Right cardiac atrium (tissue), 5 donors: Measurements from ENCODE around the gene TGM6. TPM values are rescaled to one million over a fixed set of nuclear protein-coding genes. Genes with fewer than 3 reads are reported as not detected.

Source experiments
- ATAC-seq, 2 donors: fragments of 200-7000 bp; cut with Tn5 transposase; one replicate each; pipeline versions ENCODE4 v1.8.0 to v1.9.1; 2020; ENCODE audit warnings: moderate library complexity in 2 of 2, mild to moderate bottlenecking in 1 of 2
- DNase-seq, 3 donors: peaks; one replicate each; pipeline ENCODE4 v3.0.0-alpha.2; 2020
- H3K27ac ChIP-seq: one replicate; pipeline ENCODE4 v1.5.1; 2013; ENCODE audit warnings: mild to moderate bottlenecking, low read length, control low read depth, moderate library complexity
- H3K27me3 ChIP-seq: one replicate; pipeline ENCODE4 v1.6.1; 2013; ENCODE audit not compliant: control insufficient read depth, insufficient read depth
- H3K4me1 ChIP-seq: one replicate; pipeline ENCODE4 v1.6.1; 2013; ENCODE audit warnings: low read length; ENCODE audit not compliant: control insufficient read depth, insufficient read depth
- H3K4me3 ChIP-seq: one replicate; pipeline ENCODE4 v1.5.1; 2013; ENCODE audit warnings: low read length, control low read depth
- H3K9me3 ChIP-seq: one replicate; pipeline ENCODE4 v1.6.1; 2013; ENCODE audit warnings: low read length; ENCODE audit not compliant: control insufficient read depth
- WGBS: extraction: QIAGEN DNeasy Blood & Tissue Kit; methylation state at CpG from one replicate; pipeline ENCODE4 v1.1.7; 2013; 5-methylcytosine and 5-hydroxymethylcytosine counted together
- intact Hi-C, 4 donors: fragments of 100-400 bp; cut with DNase I; formaldehyde crosslinking; loops; one replicate each; pipeline versions ENCODE4 v1.11.0 to v1.14.0; 2022 to 2023
- polyA plus RNA-seq: library from polyadenylated mRNA; stranded (reverse); fragments of 200-250 nt; gene quantifications from one replicate; pipeline ENCODE4 v1.2.3, GENCODE V29; 2013
- total RNA-seq, 4 donors: library from RNA; stranded (reverse); fragmentation: NEBNext Ultra II Directional; extraction: Animal tissue kit (Norgen Biotek cat#: 25700); gene quantifications; one replicate each; pipeline ENCODE4 v1.2.1, GENCODE V29; 2021
- donor health status: healthy with polysubstance abuse.
- donor health status: DM: no; HTN: yes; CAD: no.
- donor health status: DM: no; HTN: no; CAD: no.
- donor health status: DM: no; HTN: yes; CAD: no; lungs with severe emphysema.
- donor health status: DM: yes; HTN: yes; CAD: no.

The TGM6 gene
- total and polyA plus RNA-seq, 5 donors: not detected

DNA sequence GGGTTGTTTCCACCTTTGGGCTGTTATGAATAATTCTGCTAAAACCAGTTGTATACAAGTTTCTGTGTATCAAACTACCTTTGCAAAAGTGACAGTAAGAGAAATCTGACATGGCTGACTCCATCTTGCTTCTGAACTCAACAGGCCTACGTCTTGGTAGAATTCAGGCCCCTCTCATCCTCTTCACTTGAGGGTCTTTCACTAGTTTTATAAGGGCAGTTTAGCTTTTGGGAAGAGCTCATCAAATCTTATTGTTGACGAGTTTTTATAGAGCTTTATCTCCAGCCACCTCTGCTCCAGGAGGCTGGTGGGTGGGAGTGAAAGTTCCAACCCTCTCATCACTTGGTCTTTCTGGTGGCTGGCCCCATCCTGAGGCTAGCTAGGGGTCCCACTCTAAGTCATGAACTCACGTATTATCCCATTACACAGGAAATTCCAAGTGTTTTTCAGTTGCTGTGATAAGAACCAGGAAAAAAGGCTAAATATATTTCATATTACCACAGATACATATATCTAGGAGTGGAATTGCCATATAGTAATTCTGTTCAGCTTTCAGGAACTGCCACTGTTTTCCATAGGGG, 78.3 kb downstream of the TGM6 start:
- intact Hi-C loops: loop anchor here in 2 of 4 donors (10.0 kb wide), 3 partner anchors 254 to 694 kb away; no protein-coding TSS in a partner anchor
- H3K4me1 ChIP-seq: no peaks in the 10 kb centered on the region
- no peaks in the 10 kb centered on the region for H3K9me3 ChIP-seq
- whole genome bisulfite sequencing: 80% methylated on average over 3 of the region's 3 CpGs
- no peak overlapping the region for H3K4me3 ChIP-seq
- H3K27ac ChIP-seq: no peak overlapping the region
- H3K27me3 ChIP-seq: no peaks in the 10 kb centered on the region
- DNase-seq (no peak), ATAC-seq (no peak)

DNA sequence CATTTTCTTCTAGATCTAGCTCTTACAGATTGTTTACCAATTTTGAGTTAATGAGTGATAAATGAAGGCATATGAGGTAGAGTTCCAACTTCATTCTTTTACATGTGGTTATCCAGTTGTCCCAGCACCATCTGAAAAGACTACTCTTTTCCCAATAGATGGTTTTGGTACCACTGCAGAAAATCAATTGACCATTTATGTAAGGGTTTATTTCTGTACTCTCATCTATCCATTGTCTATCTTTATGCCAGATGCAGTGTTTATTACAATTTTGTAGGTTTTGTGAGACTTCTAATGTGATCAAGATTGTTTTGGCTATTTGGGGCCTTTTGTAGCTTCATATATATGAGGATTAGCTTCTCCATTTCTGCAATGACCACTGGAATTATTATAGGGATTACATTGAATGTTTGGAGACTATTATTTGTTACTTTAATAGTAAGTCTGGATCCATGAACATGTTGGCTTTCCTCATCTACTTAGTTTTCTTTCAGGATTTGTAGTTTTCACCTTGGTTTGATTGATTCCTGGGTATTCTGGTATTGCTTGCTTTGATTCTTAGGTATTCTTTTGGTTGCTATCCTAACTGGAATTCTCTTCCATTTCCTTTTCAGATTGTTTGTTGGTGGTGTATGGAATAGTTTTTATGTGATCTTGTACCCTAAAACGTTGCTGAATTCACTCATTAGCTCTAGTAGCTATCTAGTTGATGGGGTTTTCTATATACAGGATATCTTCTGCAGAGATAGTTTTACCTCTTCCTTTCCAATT, 79.5 kb downstream of the TGM6 start:
- no peak for ATAC-seq

DNA sequence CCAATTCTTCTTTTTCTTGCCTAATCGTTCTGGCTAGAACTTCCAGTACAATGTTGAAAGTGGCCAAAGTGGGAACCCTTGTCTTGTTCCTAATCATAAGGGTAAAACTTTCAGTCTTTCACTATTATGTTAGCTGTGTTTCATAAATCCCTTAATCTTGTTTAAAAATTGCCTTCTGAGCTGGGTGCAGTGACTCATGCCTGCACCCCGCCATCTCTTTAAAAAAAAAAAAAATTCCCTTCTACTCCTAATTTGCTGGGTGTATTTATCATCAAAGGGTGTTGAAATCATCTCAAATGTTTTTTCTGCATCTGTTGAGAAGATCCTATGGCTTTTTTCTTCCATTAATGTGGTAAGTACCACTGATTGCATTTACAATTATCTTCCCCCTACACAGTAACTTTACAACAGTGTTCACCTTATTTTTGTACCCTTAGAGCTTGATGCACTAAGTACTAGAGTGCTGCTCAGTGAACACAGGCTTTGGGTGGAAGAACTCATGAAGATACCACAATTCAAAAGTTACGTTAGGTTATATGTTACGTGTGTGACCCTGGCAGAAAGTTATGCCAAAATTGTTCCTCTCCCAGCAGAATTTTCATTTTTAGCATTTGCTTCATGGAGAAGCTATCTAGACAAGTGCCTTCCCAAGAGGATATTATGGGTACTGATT, 80.2 kb downstream of the TGM6 start:
- no peak for ATAC-seq
- no peak overlapping the region for H3K4me3 ChIP-seq
- no peaks in the 10 kb centered on the region for H3K4me1 ChIP-seq
- H3K27ac ChIP-seq: no peak overlapping the region
- WGBS: 88% methylated on average over 4 of the region's 4 CpGs
- intact Hi-C loops: no loop called here
- no peak for DNase-seq
- H3K27me3 ChIP-seq: no peaks in the 10 kb centered on the region
- H3K9me3 ChIP-seq: no peaks in the 10 kb centered on the region

More for the DNA sequence above, 79.5 kb downstream of the TGM6 start:
- Histone ChIP-seq H3K4me1 (no peaks in the 10 kb centered on the region), H3K27me3 (no peaks in the 10 kb centered on the region), H3K4me3 (no peak overlapping the region), H3K9me3 (no peaks in the 10 kb centered on the region), H3K27ac (no peak overlapping the region)
- DNase-seq: no peak
- intact Hi-C loops: loop anchor here in 2 of 4 donors (10.0 kb wide), 3 partner anchors 255 to 695 kb away; no protein-coding TSS in a partner anchor
- 64% methylated on average over 1 of the region's 1 CpG for WGBS

DNA sequence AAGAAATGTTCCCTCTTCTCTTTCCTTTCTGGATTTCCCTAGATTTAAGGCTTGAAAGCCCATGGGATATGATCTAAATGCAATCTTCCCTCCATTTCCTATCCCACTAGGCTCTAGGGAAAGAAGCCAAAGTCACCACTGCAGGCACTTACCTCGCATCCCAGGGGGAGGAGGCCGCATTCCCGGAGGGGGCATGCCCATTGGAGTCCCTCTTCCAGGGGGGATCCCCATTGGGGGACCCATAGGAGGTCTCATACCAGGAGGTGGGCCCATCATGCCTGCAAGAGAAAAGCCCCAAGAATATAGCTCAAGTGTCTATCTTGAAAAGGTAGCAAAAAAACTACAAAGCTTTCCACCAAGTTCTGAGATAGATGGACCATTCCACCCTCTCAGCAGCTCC, 81.8 kb downstream of the TGM6 start:
- Histone ChIP-seq H3K4me3 (no peak overlapping the region), H3K27me3 (no peaks in the 10 kb centered on the region), H3K27ac (no peak overlapping the region), H3K9me3 (no peaks in the 10 kb centered on the region), H3K4me1 (no peaks in the 10 kb centered on the region)
- ATAC-seq (no peak), DNase-seq (no peak)
- 84% methylated on average over 3 of the region's 3 CpGs for WGBS
- intact Hi-C loops: no loop called here

DNA sequence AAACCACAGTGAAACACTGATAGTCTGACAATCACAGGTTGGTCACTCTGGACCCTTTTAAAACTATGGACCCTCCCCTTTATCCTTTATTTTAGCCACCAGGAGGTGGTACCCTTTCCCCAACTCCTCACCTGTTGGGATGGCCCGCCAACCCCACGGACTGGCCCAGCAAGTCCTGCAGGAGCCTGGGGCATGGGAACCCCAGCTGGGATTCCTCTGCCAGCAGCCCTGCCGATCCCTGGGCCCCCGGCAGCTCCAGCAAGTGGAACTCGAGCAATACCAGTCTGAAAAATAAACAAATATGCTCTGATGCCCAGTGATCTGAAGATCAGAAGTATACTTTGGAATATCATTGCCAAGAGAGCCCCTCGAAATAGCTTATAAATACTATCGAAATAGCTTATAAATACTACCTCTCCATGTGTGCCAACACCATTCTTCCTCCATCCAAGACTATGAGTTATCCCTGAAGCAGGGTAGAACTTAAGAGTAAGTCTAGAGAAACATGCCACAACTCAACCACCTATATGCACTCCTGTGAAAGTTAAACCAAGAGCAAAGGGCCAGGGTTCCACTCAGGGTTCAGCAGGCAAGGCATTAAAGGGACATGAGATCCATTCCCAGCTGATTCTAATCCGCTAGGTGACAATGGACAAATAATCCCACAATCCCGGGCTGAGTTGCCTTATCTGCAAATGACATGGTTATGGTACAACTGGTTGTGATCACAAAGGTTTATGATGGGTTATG, 83.1 kb downstream of the TGM6 start:
- 90% methylated on average over 9 of the region's 9 CpGs for WGBS
- Histone ChIP-seq H3K4me1 (no peaks in the 10 kb centered on the region), H3K27ac (no peak overlapping the region), H3K4me3 (no peak overlapping the region), H3K9me3 (no peaks in the 10 kb centered on the region), H3K27me3 (no peaks in the 10 kb centered on the region)
- ATAC-seq (no peak), DNase-seq (no peak)
- intact Hi-C loops: no loop called here

DNA sequence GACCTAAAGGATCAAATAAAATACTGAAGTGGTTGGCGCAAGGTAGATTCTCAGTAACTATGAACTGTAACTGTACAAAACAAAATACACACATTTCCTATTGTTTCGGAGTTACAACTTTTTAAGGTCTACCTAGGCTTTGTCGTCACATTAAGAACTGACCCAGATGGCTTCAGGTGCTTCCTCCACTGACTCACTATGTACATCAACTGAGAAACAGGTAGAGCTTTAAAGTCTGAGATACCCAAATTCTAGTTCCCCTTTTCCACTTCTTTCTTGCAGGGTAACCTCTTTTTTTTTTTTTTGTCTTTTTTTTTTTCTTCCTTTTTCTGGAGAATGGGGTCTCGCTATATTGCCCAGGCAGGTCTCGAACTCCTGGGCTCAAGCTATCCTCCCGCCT, 84.4 kb downstream of the TGM6 start:
- no peak overlapping the region for H3K4me3 ChIP-seq
- no peaks in the 10 kb centered on the region for H3K27me3 ChIP-seq
- DNase-seq (no peak), ATAC-seq (no peak)
- WGBS: 95% methylated on average over 6 of the region's 6 CpGs
- intact Hi-C loops: no loop called here
- H3K27ac ChIP-seq: no peak overlapping the region
- H3K4me1 ChIP-seq: peaks cover 1% of the 10 kb centered on the region
- no peaks in the 10 kb centered on the region for H3K9me3 ChIP-seq

DNA sequence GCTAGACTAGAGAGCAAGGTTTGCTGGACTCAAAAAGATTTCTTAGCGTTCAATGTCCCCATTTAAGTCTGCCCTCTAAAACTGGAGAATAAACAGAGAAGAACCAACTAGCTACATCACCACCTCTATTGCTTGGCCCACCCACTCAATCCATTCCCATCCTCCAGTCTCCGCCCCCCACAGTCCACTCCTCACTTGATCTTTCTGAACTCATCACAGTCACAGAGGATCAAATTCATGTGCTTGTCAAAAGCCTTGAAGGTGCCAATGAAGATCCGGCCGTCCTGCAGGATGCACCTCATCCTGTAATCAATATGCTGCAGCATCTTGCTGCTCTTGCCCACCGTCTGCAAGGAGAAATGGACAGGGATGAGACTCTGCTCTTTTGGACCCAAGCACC, 86.7 kb downstream of the TGM6 start:
- H3K27me3 ChIP-seq: no peaks in the 10 kb centered on the region
- ATAC-seq (no peak), DNase-seq (no peak)
- 74% methylated on average over 5 of the region's 5 CpGs for WGBS
- H3K27ac ChIP-seq: no peak overlapping the region
- intact Hi-C loops: no loop called here
- no peak overlapping the region for H3K4me3 ChIP-seq
- H3K4me1 ChIP-seq: peaks cover 1% of the 10 kb centered on the region
- no peaks in the 10 kb centered on the region for H3K9me3 ChIP-seq

DNA sequence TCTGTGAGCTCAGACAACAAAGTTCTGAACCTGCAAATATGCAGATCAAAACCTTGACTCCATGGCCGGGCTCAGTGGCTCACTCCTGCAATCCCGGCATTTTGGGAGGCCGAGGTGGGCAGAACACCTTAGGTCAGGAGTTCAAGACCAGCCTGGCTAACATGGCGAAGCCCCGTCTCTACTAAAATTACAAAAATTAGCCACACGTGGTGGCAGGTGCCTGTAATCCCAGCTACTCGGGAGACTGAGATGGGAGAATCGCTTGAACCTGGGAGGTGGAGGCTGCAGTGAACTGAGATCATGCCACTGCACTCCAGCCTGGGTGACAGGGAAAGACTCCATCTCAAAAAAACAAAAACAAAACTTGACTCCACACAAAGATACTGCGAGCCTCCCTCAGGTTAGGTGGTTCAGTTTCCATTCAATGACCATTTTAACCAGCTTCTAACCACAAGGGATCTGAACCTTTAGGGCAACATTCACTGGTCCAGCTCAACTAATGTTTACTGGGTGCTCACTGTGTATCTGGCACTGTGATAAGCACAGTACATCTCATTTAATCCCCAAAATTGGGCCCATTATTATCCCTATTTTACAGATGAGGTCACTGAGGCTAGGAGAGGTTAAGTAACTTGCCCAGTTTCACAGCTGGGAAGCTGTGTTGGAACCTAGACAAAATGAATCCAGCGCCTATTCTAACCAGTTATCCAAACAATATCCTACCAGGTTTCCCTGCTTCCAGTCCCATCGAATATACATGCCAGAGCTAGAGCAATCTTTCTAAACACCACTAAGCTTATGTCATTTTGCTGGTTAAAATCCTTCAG, 88.1 kb downstream of the TGM6 start:
- Histone ChIP-seq H3K9me3 (no peaks in the 10 kb centered on the region), H3K4me3 (no peak overlapping the region), H3K27ac (no peak overlapping the region), H3K27me3 (no peaks in the 10 kb centered on the region), H3K4me1 (peaks cover 1% of the 10 kb centered on the region)
- 77% methylated on average over 11 of the region's 11 CpGs for WGBS
- intact Hi-C loops: no loop called here
- DNase-seq (peak in 1 of 3 donors; percentile 42), ATAC-seq (no peak)

DNA sequence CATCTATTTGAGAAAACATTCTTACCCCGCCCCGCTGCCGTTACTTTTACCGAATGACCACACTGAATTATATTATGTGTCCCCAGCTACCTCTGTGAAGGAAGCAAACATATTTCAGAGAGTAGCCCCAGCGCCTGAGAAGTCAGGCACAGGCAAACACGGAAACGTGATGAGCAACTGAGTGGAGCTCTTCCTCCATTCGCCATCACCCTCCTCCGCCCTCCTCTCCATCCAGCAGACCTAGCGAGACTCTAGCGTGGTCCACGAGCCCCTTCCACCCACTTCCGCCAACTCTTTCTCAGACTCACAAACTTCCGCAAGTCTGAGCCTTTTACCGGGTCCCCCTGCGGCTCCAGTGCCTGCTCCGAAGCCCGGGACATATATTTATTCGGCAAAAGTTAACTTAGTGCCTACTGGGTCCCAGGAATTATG, 89.3 kb downstream of the TGM6 start:
- DNase-seq: peak in 2 of 3 donors; percentile 39 to 57
- H3K27me3 ChIP-seq: no peaks in the 10 kb centered on the region
- ATAC-seq: peak; percentile 48 to 71

More for the DNA sequence above, 89.3 kb downstream of the TGM6 start:
- H3K9me3 ChIP-seq: no peaks in the 10 kb centered on the region
- under 1% methylated on average over 19 of the region's 19 CpGs for WGBS
- H3K27ac ChIP-seq: peak overlapping the region; percentile 90
- intact Hi-C loops: no loop called here
- H3K4me3 ChIP-seq: peak overlapping the region; percentile 72
- H3K4me1 ChIP-seq: peaks cover 1% of the 10 kb centered on the region
